Karpas-422 (cell line): Measurements from ENCODE around the gene PIWIL4. TPM values are rescaled to one million over a fixed set of nuclear protein-coding genes. Genes with fewer than 3 reads are reported as not detected.

Experiments
- DNase-seq: peaks from one replicate; pipeline ENCODE4 v3.0.0-alpha.2; 2015
- H2AFZ ChIP-seq: fragments of 200-600 bp; sonication (generic); 2 replicates; pipeline ENCODE4 v1.6.1; 2014; ENCODE audit warnings: antibody characterized with exemption, low read length, mixed read lengths
- H3K27ac ChIP-seq: fragments of 200-600 bp; sonication (generic); 2 replicates; pipeline ENCODE4 v1.5.1; 2014; ENCODE audit warnings: mild to moderate bottlenecking, low read length, moderate library complexity
- H3K27me3 ChIP-seq: fragments of 200-600 bp; sonication (generic); 2 replicates; pipeline ENCODE4 v1.6.1; 2014; ENCODE audit warnings: low read length, mixed read lengths
- H3K36me3 ChIP-seq: fragments of 200-600 bp; sonication (generic); 2 replicates; pipeline ENCODE4 v1.6.1; 2014; ENCODE audit warnings: low read length, mixed read lengths; ENCODE audit not compliant: insufficient read depth
- H3K4me1 ChIP-seq: fragments of 200-600 bp; sonication (generic); 2 replicates; pipeline ENCODE4 v1.6.1; 2014; ENCODE audit warnings: mild to moderate bottlenecking, low read length, mixed read lengths
- H3K4me2 ChIP-seq: fragments of 200-600 bp; sonication (generic); 2 replicates; pipeline ENCODE4 v1.6.1; 2014; ENCODE audit warnings: low read length, low read depth, mild to moderate bottlenecking; ENCODE audit not compliant: poor library complexity, severe bottlenecking
- H3K4me3 ChIP-seq: fragments of 200-600 bp; sonication (generic); 2 replicates; pipeline ENCODE4 v1.5.1; 2014; ENCODE audit warnings: mild to moderate bottlenecking, antibody characterized with exemption, low read length, mixed read lengths
- H3K79me2 ChIP-seq: fragments of 200-600 bp; sonication (generic); 2 replicates; pipeline ENCODE4 v1.6.1; 2014; ENCODE audit warnings: mild to moderate bottlenecking, low read length, mixed read lengths
- H3K9ac ChIP-seq: fragments of 200-600 bp; sonication (generic); 2 replicates; pipeline ENCODE4 v1.6.0; 2014; ENCODE audit warnings: low read length
- H3K9me2 ChIP-seq: fragments of 200-600 bp; sonication (generic), shearing (Covaris generic); replicated peaks from 2 replicates; pipeline ENCODE4 v1.6.0; 2014; ENCODE audit warnings: mild to moderate bottlenecking, low read length, moderate library complexity; ENCODE audit not compliant: insufficient read depth
- H3K9me3 ChIP-seq: fragments of 300-700, 200-600 bp; sonication (generic); 2 replicates; pipeline ENCODE4 v1.6.1; 2014; ENCODE audit warnings: low read length, mixed read lengths
- H4K20me1 ChIP-seq: fragments of 200-600 bp; sonication (generic); 2 replicates; pipeline ENCODE4 v1.6.1; 2014; ENCODE audit warnings: mild to moderate bottlenecking, antibody characterized with exemption, low read length, low read depth; ENCODE audit not compliant: insufficient read depth
- total RNA-seq: library from RNA; depleted of rRNA; stranded (reverse); fragments of >200 nt; shearing (Covaris generic); gene quantifications from 2 replicates; pipeline ENCODE4 v1.2.3, GENCODE V29; 2014; ENCODE audit warnings: low replicate concordance; rRNA removed

The PIWIL4 gene
- total RNA-seq, 1 experiment from 2014 or later: 0.30 TPM

- Histone ChIP-seq H3K36me3 (no peaks in the 10 kb centered on the region), H3K4me3 (no peak overlapping the region), H4K20me1 (no peaks in the 10 kb centered on the region)
Observed at GRCh38 chr11:94668212-94668793, 101.1 kb downstream of the PIWIL4 start.

GRCh38 chr11:94669023-94669422, 101.9 kb downstream of the PIWIL4 start:
- Histone ChIP-seq H2AFZ (no peak overlapping the region), H3K27ac (no peak overlapping the region), H3K36me3 (no peaks in the 10 kb centered on the region), H3K9me2 (no peaks in the 10 kb centered on the region), H3K9ac (no peak overlapping the region), H3K27me3 (peaks cover 2% of the 10 kb centered on the region; the same call in 1 of the 2 replicates), H3K4me3 (no peak overlapping the region), H3K9me3 (no peaks in the 10 kb centered on the region), H3K4me1 (no peaks in the 10 kb centered on the region), H3K4me2 (no peak overlapping the region), H4K20me1 (no peaks in the 10 kb centered on the region), H3K79me2 (no peaks in the 10 kb centered on the region)
- DNase-seq: no peak

More at GRCh38 chr11:94668212-94668793, 101.1 kb downstream of the PIWIL4 start:
- H3K9me2 ChIP-seq: no peaks in the 10 kb centered on the region
- H3K4me1 ChIP-seq: no peaks in the 10 kb centered on the region
- DNase-seq: no peak
- H3K27ac ChIP-seq: no peak overlapping the region
- no peaks in the 10 kb centered on the region for H3K9me3 ChIP-seq
- H3K27me3 ChIP-seq: peaks cover 4% of the 10 kb centered on the region; the same call in 1 of the 2 replicates
- no peak overlapping the region for H3K4me2 ChIP-seq
- no peaks in the 10 kb centered on the region for H3K79me2 ChIP-seq
- H2AFZ ChIP-seq: no peak overlapping the region
- H3K9ac ChIP-seq: no peak overlapping the region

Other genes starting within 250 kb of the PIWIL4 start
- 0.11 TPM in 1 of 2 replicates, not detected in the other for gene GPR83, start 165.9 kb upstream of the PIWIL4 start, total RNA-seq
- gene MRE11, start 73.5 kb upstream of the PIWIL4 start, total RNA-seq: 64.5 and 115 TPM in 2 replicates
- 60.8 and 112 TPM in 2 replicates for gene ANKRD49, start 73.4 kb upstream of the PIWIL4 start, total RNA-seq
- not detected in 2 replicates for gene C11orf97, start 54.9 kb upstream of the PIWIL4 start, total RNA-seq
- 0.34 and 0.90 TPM in 2 replicates for gene FUT4, start 23.4 kb upstream of the PIWIL4 start, total RNA-seq
- 0.04 TPM in 2 replicates for gene AMOTL1, start 201.0 kb downstream of the PIWIL4 start, total RNA-seq